IPS DF 6.9 (cell line): ENCODE results near the gene XXYLT1.

ENCODE experiments used
- DNase-seq: peaks from one replicate; pipeline ENCODE4 v3.0.0-alpha.2; 2013; ENCODE audit warnings: low read depth, low spot score
- H3K27ac ChIP-seq: one replicate; pipeline ENCODE4 v1.5.1; 2013; ENCODE audit warnings: low read length, control low read depth
- H3K27me3 ChIP-seq: 2 replicates; pipeline ENCODE4 v1.6.1; 2013; ENCODE audit warnings: mild to moderate bottlenecking, low read length; ENCODE audit not compliant: control insufficient read depth, insufficient read depth
- H3K36me3 ChIP-seq: 2 replicates; pipeline ENCODE4 v1.6.1; 2013; ENCODE audit warnings: low read length; ENCODE audit not compliant: control insufficient read depth, insufficient read depth
- H3K4me1 ChIP-seq: 2 replicates; pipeline ENCODE4 v1.6.1; 2013; ENCODE audit warnings: low read length; ENCODE audit not compliant: control insufficient read depth, insufficient read depth
- H3K4me3 ChIP-seq: 2 replicates; pipeline ENCODE4 v1.5.1; 2013; ENCODE audit warnings: mild to moderate bottlenecking, low read length
- H3K9me3 ChIP-seq: 2 replicates; pipeline ENCODE4 v1.6.1; 2013; ENCODE audit warnings: low read length, inconsistent platforms; ENCODE audit not compliant: control insufficient read depth, insufficient read depth
- WGBS: extraction: QIAGEN DNeasy Blood & Tissue Kit; methylation state at CpG from one replicate; pipeline ENCODE4 v1.1.7; 2013; ENCODE audit warnings: mixed read lengths, missing lambda C conversion rate; ENCODE audit not compliant: insufficient read length, insufficient coverage; 5-methylcytosine and 5-hydroxymethylcytosine counted together

Gene XXYLT1

GRCh38 chr3:195214381-195214780 lies 56.6 kb downstream of the XXYLT1 start:
- no peak overlapping the region for H3K4me3 ChIP-seq
- no peak for DNase-seq
- H3K27ac ChIP-seq = no peak overlapping the region
- WGBS = no CpG with 5 or more reads among the region's 8 CpGs
- no peaks in the 10 kb centered on the region for H3K27me3 ChIP-seq
- H3K9me3 ChIP-seq = no peaks in the 10 kb centered on the region
- H3K4me1 ChIP-seq = peaks cover 7% of the 10 kb centered on the region
- no peaks in the 10 kb centered on the region for H3K36me3 ChIP-seq

GRCh38 chr3:195213639-195214315 lies 57.2 kb downstream of the XXYLT1 start:
- WGBS = no CpG with 5 or more reads among the region's 9 CpGs
- Histone ChIP-seq H3K4me3 (no peak overlapping the region), H3K9me3 (no peaks in the 10 kb centered on the region), H3K36me3 (no peaks in the 10 kb centered on the region), H3K27me3 (no peaks in the 10 kb centered on the region), H3K4me1 (peaks cover 6% of the 10 kb centered on the region), H3K27ac (no peak overlapping the region)
- DNase-seq = no peak

GRCh38 chr3:195212749-195213375 lies 58.1 kb downstream of the XXYLT1 start:
- DNase-seq = no peak
- H3K27ac ChIP-seq = no peak overlapping the region
- no peak overlapping the region for H3K4me3 ChIP-seq
- no peaks in the 10 kb centered on the region for H3K36me3 ChIP-seq
- H3K9me3 ChIP-seq = no peaks in the 10 kb centered on the region
- H3K27me3 ChIP-seq = no peaks in the 10 kb centered on the region
- peaks cover 6% of the 10 kb centered on the region for H3K4me1 ChIP-seq
- WGBS = no CpG with 5 or more reads among the region's 14 CpGs

GRCh38 chr3:195212033-195212748 lies 58.8 kb downstream of the XXYLT1 start:
- H3K4me1 ChIP-seq = peaks cover 6% of the 10 kb centered on the region
- no peaks in the 10 kb centered on the region for H3K36me3 ChIP-seq
- no CpG with 5 or more reads among the region's 22 CpGs for WGBS
- no peaks in the 10 kb centered on the region for H3K27me3 ChIP-seq
- H3K4me3 ChIP-seq = no peak overlapping the region
- DNase-seq = no peak
- no peak overlapping the region for H3K27ac ChIP-seq
- no peaks in the 10 kb centered on the region for H3K9me3 ChIP-seq

- WGBS = no CpG with 5 or more reads among the region's 13 CpGs
- DNase-seq = no peak
- no peaks in the 10 kb centered on the region for H3K27me3 ChIP-seq
- no peaks in the 10 kb centered on the region for H3K36me3 ChIP-seq
- H3K27ac ChIP-seq = no peak overlapping the region
- H3K9me3 ChIP-seq = no peaks in the 10 kb centered on the region
- peaks cover 8% of the 10 kb centered on the region for H3K4me1 ChIP-seq
- no peak overlapping the region for H3K4me3 ChIP-seq
These were observed 60.5 kb downstream of the XXYLT1 start for GRCh38 chr3:195210266-195210973.

- DNase-seq = no peak
- H3K4me3 ChIP-seq = no peak overlapping the region
- no peak overlapping the region for H3K27ac ChIP-seq
- H3K36me3 ChIP-seq = no peaks in the 10 kb centered on the region
- peaks cover 8% of the 10 kb centered on the region for H3K4me1 ChIP-seq
- WGBS = no CpG with 5 or more reads among the region's 12 CpGs
- H3K9me3 ChIP-seq = no peaks in the 10 kb centered on the region
- H3K27me3 ChIP-seq = no peaks in the 10 kb centered on the region
These were observed 61.1 kb downstream of the XXYLT1 start for GRCh38 chr3:195209847-195210265.

GRCh38 chr3:195209083-195209846 lies 61.7 kb downstream of the XXYLT1 start:
- DNase-seq = no peak
- WGBS = no CpG with 5 or more reads among the region's 29 CpGs
- no peak overlapping the region for H3K27ac ChIP-seq

GRCh38 chr3:195208631-195209030 lies 62.3 kb downstream of the XXYLT1 start:
- Histone ChIP-seq H3K27ac (no peak overlapping the region), H3K27me3 (no peaks in the 10 kb centered on the region), H3K36me3 (no peaks in the 10 kb centered on the region), H3K4me1 (peaks cover 7% of the 10 kb centered on the region), H3K9me3 (no peaks in the 10 kb centered on the region), H3K4me3 (no peak overlapping the region)
- no CpG with 5 or more reads among the region's 7 CpGs for WGBS
- no peak for DNase-seq

More at GRCh38 chr3:195209083-195209846, 61.7 kb downstream of the XXYLT1 start:
- no peak overlapping the region for H3K4me3 ChIP-seq
- peaks cover 8% of the 10 kb centered on the region for H3K4me1 ChIP-seq
- no peaks in the 10 kb centered on the region for H3K27me3 ChIP-seq
- no peaks in the 10 kb centered on the region for H3K9me3 ChIP-seq
- no peaks in the 10 kb centered on the region for H3K36me3 ChIP-seq

- Histone ChIP-seq H3K4me1 (peaks cover 7% of the 10 kb centered on the region), H3K36me3 (no peaks in the 10 kb centered on the region), H3K27ac (no peak overlapping the region), H3K9me3 (no peaks in the 10 kb centered on the region), H3K27me3 (no peaks in the 10 kb centered on the region), H3K4me3 (no peak overlapping the region)
- WGBS = no CpG with 5 or more reads among the region's 9 CpGs
- no peak for DNase-seq
These were observed 62.8 kb downstream of the XXYLT1 start for GRCh38 chr3:195208183-195208582.

- WGBS = no CpG with 5 or more reads among the region's 3 CpGs
- no peak for DNase-seq
- H3K4me1 ChIP-seq = peaks cover 7% of the 10 kb centered on the region
These were observed 63.2 kb downstream of the XXYLT1 start for GRCh38 chr3:195207731-195208130.

More at GRCh38 chr3:195207731-195208130, 63.2 kb downstream of the XXYLT1 start:
- no peaks in the 10 kb centered on the region for H3K36me3 ChIP-seq
- no peaks in the 10 kb centered on the region for H3K27me3 ChIP-seq
- no peak overlapping the region for H3K27ac ChIP-seq
- H3K4me3 ChIP-seq = no peak overlapping the region
- no peaks in the 10 kb centered on the region for H3K9me3 ChIP-seq
